ENCODE measurements around the gene AFMID. TPM values are rescaled to one million over a fixed set of nuclear protein-coding genes. Genes with fewer than 3 reads are reported as not detected.
A peak's percentile ranks its signal among the peaks of the same experiment; 100 is the strongest.

AFMID gene
- total RNA-seq, 4 donors from 2014 or later: 33.7 to 82.4 (median 60.4) TPM

GRCh38 chr17:78226055-78226758, 39.0 kb downstream of the AFMID start:
- Histone ChIP-seq H3K27ac (no peak overlapping the region), H3K27me3 (peaks cover 27% of the 10 kb centered on the region), H3K9me3 (no peaks in the 10 kb centered on the region), H3K4me1 (peaks cover 0 to 3% (median 0%) of the 10 kb centered on the region in 4 donors), H3K4me3 (no peak overlapping the region), H3K36me3 (no peaks in the 10 kb centered on the region)
- TF ChIP-seq CTCF (IDR thresholded peaks at IDR 0.05) (no peak), EP300 (IDR thresholded peaks at IDR 0.05; ENCODE audit: low read depth) (no peak), POLR2A (IDR thresholded peaks at IDR 0.05) (no peak), POLR2AphosphoS5 (IDR thresholded peaks at IDR 0.05) (no peak)
- DNase-seq: no peak
- in situ Hi-C loops (cut with MboI; ENCODE audit: low pct_ligation_motif_present in 1 of 4, low pct_unique_long_range_greater_than_20kb in 1 of 4, low sequenced_read_pairs in 3 of 4) (no loop called here), intact Hi-C loops (cut with DNase I; ENCODE audit: low total_unique reads) (no loop called here)
- 70 to 74% methylated on average over 2 to 12 of the region's 12 CpGs for WGBS, 2 donors (ENCODE audit: low coverage in 1 of 2)

GRCh38 chr17:78226759-78227454, 39.7 kb downstream of the AFMID start:
- Histone ChIP-seq H3K4me1 (peaks cover 0 to 3% (median 0%) of the 10 kb centered on the region in 4 donors), H3K9me3 (no peaks in the 10 kb centered on the region), H3K36me3 (no peaks in the 10 kb centered on the region), H3K27me3 (peaks cover 34% of the 10 kb centered on the region), H3K27ac (no peak overlapping the region), H3K4me3 (no peak overlapping the region)
- 56% methylated on average over 20 of the region's 20 CpGs; no CpG with 5 or more reads in 1 of the 2 donors for WGBS, 2 donors (ENCODE audit: low coverage in 1 of 2)
- intact Hi-C loops (cut with DNase I; ENCODE audit: low total_unique reads): no loop called here
- no peak for TF ChIP-seq EP300 (IDR thresholded peaks at IDR 0.05; ENCODE audit: low read depth)
- TF ChIP-seq POLR2AphosphoS5 (IDR thresholded peaks at IDR 0.05): no peak
- TF ChIP-seq POLR2A (IDR thresholded peaks at IDR 0.05): no peak
- TF ChIP-seq CTCF (IDR thresholded peaks at IDR 0.05): no peak
- peak; percentile 25 for DNase-seq
- in situ Hi-C loops (cut with MboI; ENCODE audit: low pct_ligation_motif_present in 1 of 4, low pct_unique_long_range_greater_than_20kb in 1 of 4, low sequenced_read_pairs in 3 of 4): no loop called here

- Histone ChIP-seq H3K27me3 (peaks cover 40% of the 10 kb centered on the region), H3K9me3 (no peaks in the 10 kb centered on the region), H3K27ac (no peak overlapping the region), H3K4me3 (no peak overlapping the region), H3K36me3 (no peaks in the 10 kb centered on the region), H3K4me1 (peaks cover 0 to 3% (median 0%) of the 10 kb centered on the region in 4 donors)
- 76 to 94% methylated on average over 3 to 10 of the region's 10 CpGs for WGBS, 2 donors (ENCODE audit: low coverage in 1 of 2)
- no peak for DNase-seq
- in situ Hi-C loops (cut with MboI; ENCODE audit: low pct_ligation_motif_present in 1 of 4, low pct_unique_long_range_greater_than_20kb in 1 of 4, low sequenced_read_pairs in 3 of 4): no loop called here
- TF ChIP-seq EP300 (IDR thresholded peaks at IDR 0.05; ENCODE audit: low read depth): no peak
- no peak for TF ChIP-seq POLR2A (IDR thresholded peaks at IDR 0.05)
- no peak for TF ChIP-seq POLR2AphosphoS5 (IDR thresholded peaks at IDR 0.05)
- TF ChIP-seq CTCF (IDR thresholded peaks at IDR 0.05): no peak
- intact Hi-C loops (cut with DNase I; ENCODE audit: low total_unique reads): no loop called here
Observed at GRCh38 chr17:78227455-78227916, 40.3 kb downstream of the AFMID start.

- Histone ChIP-seq H3K36me3 (no peaks in the 10 kb centered on the region), H3K27ac (no peak overlapping the region), H3K9me3 (no peaks in the 10 kb centered on the region), H3K27me3 (peaks cover 47% of the 10 kb centered on the region), H3K4me3 (no peak overlapping the region), H3K4me1 (peaks cover 0 to 3% (median 0%) of the 10 kb centered on the region in 4 donors)
- TF ChIP-seq CTCF (IDR thresholded peaks at IDR 0.05): no peak
- TF ChIP-seq EP300 (IDR thresholded peaks at IDR 0.05; ENCODE audit: low read depth): no peak
- TF ChIP-seq POLR2AphosphoS5 (IDR thresholded peaks at IDR 0.05): no peak
- TF ChIP-seq POLR2A (IDR thresholded peaks at IDR 0.05): no peak
- in situ Hi-C loops (cut with MboI; ENCODE audit: low pct_ligation_motif_present in 1 of 4, low pct_unique_long_range_greater_than_20kb in 1 of 4, low sequenced_read_pairs in 3 of 4) (no loop called here), intact Hi-C loops (cut with DNase I; ENCODE audit: low total_unique reads) (no loop called here)
- 80% methylated on average over 1 to 4 of the region's 4 CpGs for WGBS, 2 donors (ENCODE audit: low coverage in 1 of 2)
- DNase-seq: no peak
Observed at GRCh38 chr17:78228176-78228575, 41.0 kb downstream of the AFMID start.
